ENCODE results near the gene STMN1. TPM values are rescaled to one million over a fixed set of nuclear protein-coding genes. Genes with fewer than 3 reads are reported as not detected.
A peak's percentile ranks its signal among the peaks of the same experiment; 100 is the strongest.
"Not testable (repeated sequence)": the region's sequence is repeated elsewhere in the genome, so short reads cannot be mapped to it uniquely, and the experiment has no call there.

STMN1 gene
- total and polyA plus RNA-seq, 9 of the 15 experiments (the other 6 are each of a cell fraction or from before 2014, with no cell fraction given), result 269 to 2,153 (median 595) TPM

DNA sequence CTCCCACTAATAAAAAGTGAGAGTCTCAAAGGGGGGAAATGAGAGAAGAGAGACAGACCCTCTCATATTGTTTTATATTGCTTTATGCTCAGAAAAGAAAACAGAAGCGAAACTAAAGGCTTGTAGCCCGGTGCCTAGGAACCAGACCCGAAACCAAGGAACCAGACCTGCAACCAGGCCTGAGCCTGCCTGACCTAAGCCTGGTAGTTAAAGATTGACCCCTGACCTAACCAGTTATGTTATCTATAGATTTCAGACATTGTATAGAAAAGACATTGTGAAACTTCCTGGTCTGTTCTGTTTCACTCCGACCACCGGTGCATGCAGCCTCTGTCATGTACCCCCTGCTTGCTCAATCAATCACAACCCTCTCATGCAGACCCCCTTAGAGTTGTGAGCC is 37.3 kb upstream of the STMN1 start:
- H3K27ac ChIP-seq (ENCODE audit: extremely low read depth, low read depth, low read length); H4K20me1 ChIP-seq (replicated peaks; ENCODE audit: control insufficient read depth, insufficient read depth, low read length); H2AFZ ChIP-seq (ENCODE audit: low read depth, low read length); H3K9me1 ChIP-seq (ENCODE audit: control insufficient read depth, insufficient read depth, low read length); H3K4me3 ChIP-seq; H3K4me1 ChIP-seq (replicated peaks in 1 of 2; ENCODE audit: control insufficient read depth in 2 of 2, insufficient read depth in 2 of 2, low read length in 2 of 2); H3K79me2 ChIP-seq (ENCODE audit: control insufficient read depth, insufficient read depth, low read length); ATAC-seq; H3K36me3 ChIP-seq (ENCODE audit: control insufficient read depth, insufficient read depth, low read length); CTCF ChIA-PET (ENCODE audit: low intra/inter-chr PET ratio); in situ Hi-C loops (cut with MboI); FAIRE-seq; H3K4me2 ChIP-seq (ENCODE audit: insufficient read depth, low read length); BruUV-seq (replicated peaks); intact Hi-C loops (cut with micrococcal nuclease); H3K9ac ChIP-seq (ENCODE audit: insufficient read depth in 1 of 2, low read depth in 2 of 2, low read length in 2 of 2); DNase-seq (ENCODE audit: extremely low read depth in 1 of 4, low spot score in 3 of 4); H3K9me3 ChIP-seq (replicated peaks; ENCODE audit: control insufficient read depth, insufficient read depth, low read depth, low read length); H3K27me3 ChIP-seq (ENCODE audit: control insufficient read depth in 2 of 2, insufficient read depth in 2 of 2, low read length in 2 of 2): not testable (repeated sequence)
- POLR2A ChIA-PET, result interaction anchor here (0.7 to 3.7 kb wide), 2 partner anchors 9 to 23 kb away, joined by 3 to 18 read pairs; no protein-coding TSS in a partner anchor
- TF ChIP-seq CBX5 (IDR thresholded peaks at IDR 0.05; ENCODE audit: borderline replicate concordance, low read depth) (0 out of 2 replicates have a peak, but pooled peaks have one; percentile 17), TRIM28 (IDR thresholded peaks at IDR 0.05) (peak; percentile 89), TRIM24 (IDR thresholded peaks at IDR 0.05) (0 out of 4 replicates have a peak, but pooled peaks of 1 of the 2 experiments have one; percentile 40)
- TF ChIP-seq, protein P1, sequence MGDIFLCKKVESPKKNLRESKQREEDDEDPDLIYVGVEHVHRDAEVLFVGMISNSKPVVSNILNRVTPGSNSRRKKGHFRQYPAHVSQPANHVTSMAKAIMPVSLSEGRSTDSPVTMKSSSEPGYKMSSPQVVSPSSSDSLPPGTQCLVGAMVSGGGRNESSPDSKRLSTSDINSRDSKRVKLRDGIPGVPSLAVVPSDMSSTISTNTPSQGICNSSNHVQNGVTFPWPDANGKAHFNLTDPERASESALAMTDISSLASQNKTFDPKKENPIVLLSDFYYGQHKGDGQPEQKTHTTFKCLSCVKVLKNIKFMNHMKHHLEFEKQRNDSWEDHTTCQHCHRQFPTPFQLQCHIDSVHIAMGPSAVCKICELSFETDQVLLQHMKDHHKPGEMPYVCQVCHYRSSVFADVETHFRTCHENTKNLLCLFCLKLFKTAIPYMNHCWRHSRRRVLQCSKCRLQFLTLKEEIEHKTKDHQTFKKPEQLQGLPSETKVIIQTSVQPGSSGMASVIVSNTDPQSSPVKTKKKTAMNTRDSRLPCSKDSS (IDR thresholded peaks at IDR 0.05; ENCODE audit: low read depth, partially characterized antibody), result peak; percentile 46
- WGBS (ENCODE audit: insufficient coverage, low coverage, missing lambda C conversion rate), result 32% methylated on average over 4 of the region's 5 CpGs

GRCh38 chr1:25936947-25937346 is 30.7 kb upstream of the STMN1 start:
- in situ Hi-C loops (cut with MboI), result no loop called here
- Histone ChIP-seq H3K4me1 (replicated peaks in 1 of 2; ENCODE audit: control insufficient read depth in 2 of 2, insufficient read depth in 2 of 2, low read length in 2 of 2) (peaks cover 20 to 25% of the 10 kb centered on the region in 2 experiments), H3K79me2 (ENCODE audit: control insufficient read depth, insufficient read depth, low read length) (no peaks in the 10 kb centered on the region), H2AFZ (ENCODE audit: low read depth, low read length) (0 out of 2 replicates have a peak overlapping the region, but pooled peaks have one; percentile 14), H3K4me2 (ENCODE audit: insufficient read depth, low read length) (no peak overlapping the region), H3K9me1 (ENCODE audit: control insufficient read depth, insufficient read depth, low read length) (peaks cover 4% of the 10 kb centered on the region), H4K20me1 (replicated peaks; ENCODE audit: control insufficient read depth, insufficient read depth, low read length) (no peaks in the 10 kb centered on the region), H3K27me3 (ENCODE audit: control insufficient read depth in 2 of 2, insufficient read depth in 2 of 2, low read length in 2 of 2) (no peaks in the 10 kb centered on the region), H3K4me3 (no peak overlapping the region), H3K9ac (ENCODE audit: insufficient read depth in 1 of 2, low read depth in 2 of 2, low read length in 2 of 2) (no peak overlapping the region; a peak in 1 of 4 replicates), H3K27ac (ENCODE audit: extremely low read depth, low read depth, low read length) (no peak overlapping the region), H3K36me3 (ENCODE audit: control insufficient read depth, insufficient read depth, low read length) (no peaks in the 10 kb centered on the region), H3K9me3 (replicated peaks; ENCODE audit: control insufficient read depth, insufficient read depth, low read depth, low read length) (no peaks in the 10 kb centered on the region)
- 76% methylated on average over 4 of the region's 4 CpGs for WGBS (ENCODE audit: insufficient coverage, low coverage, missing lambda C conversion rate)
- ChIA-PET CTCF (ENCODE audit: low intra/inter-chr PET ratio) (no interaction called here), POLR2A (interaction anchor here (1.0 to 1.1 kb wide), 2 partner anchors 9 to 12 kb away, joined by 3 read pairs; no protein-coding TSS in a partner anchor)
- ATAC-seq, result no peak
- FAIRE-seq, result no peak
- TF ChIP-seq SNRNP70 (optimal IDR thresholded peaks at IDR 0.05; ENCODE audit: low read depth, low read length) (no peak), ZNF644 (tag; IDR thresholded peaks at IDR 0.05; ENCODE audit: low read depth) (no peak), KLF6 (CRISPR knock-in tag; IDR thresholded peaks at IDR 0.05; ENCODE audit: borderline replicate concordance) (no peak)
- TF ChIP-seq, protein P2, sequence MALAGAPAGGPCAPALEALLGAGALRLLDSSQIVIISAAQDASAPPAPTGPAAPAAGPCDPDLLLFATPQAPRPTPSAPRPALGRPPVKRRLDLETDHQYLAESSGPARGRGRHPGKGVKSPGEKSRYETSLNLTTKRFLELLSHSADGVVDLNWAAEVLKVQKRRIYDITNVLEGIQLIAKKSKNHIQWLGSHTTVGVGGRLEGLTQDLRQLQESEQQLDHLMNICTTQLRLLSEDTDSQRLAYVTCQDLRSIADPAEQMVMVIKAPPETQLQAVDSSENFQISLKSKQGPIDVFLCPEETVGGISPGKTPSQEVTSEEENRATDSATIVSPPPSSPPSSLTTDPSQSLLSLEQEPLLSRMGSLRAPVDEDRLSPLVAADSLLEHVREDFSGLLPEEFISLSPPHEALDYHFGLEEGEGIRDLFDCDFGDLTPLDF (CRISPR knock-in tag; IDR thresholded peaks at IDR 0.05), result no peak
- no peak for DNase-seq (ENCODE audit: extremely low read depth in 1 of 4, low spot score in 3 of 4)
- intact Hi-C loops (cut with micrococcal nuclease), result no loop called here
- BruUV-seq (replicated peaks), result no TSS peak
